Activated naive CD8-positive, alpha-beta T cell treated with anti-CD3 and anti-CD28 coated beads, Interleukin-2, amount 10 ng/mL, durations not matched to agents 7 days and 5 days (primary cell): ENCODE results near the gene CDH1. TPM values are rescaled to one million over a fixed set of nuclear protein-coding genes. Genes with fewer than 3 reads are reported as not detected.
"Not testable (repeated sequence)": the region's sequence is repeated elsewhere in the genome, so short reads cannot be mapped to it uniquely, and the experiment has no call there.

Experiments
- ATAC-seq: fragments of 150-1000 bp; cut with Tn5 transposase; one replicate; pipeline ENCODE4 v1.10.0; 2021; ENCODE audit warnings: low read depth, moderate library complexity
- POLR2A ChIA-PET: fragments of 350-600 bp; sonication (Branson Sonifier 250); formaldehyde crosslinking; loops from one replicate; lab custom pipeline; 2021; ENCODE audit warnings: antibody characterized with exemption; lab: Charles Lee
- DNase-seq: peaks from one replicate; pipeline ENCODE4 v3.0.0; 2021
- H3K27ac Mint-ChIP-seq: one replicate; pipeline ENCODE4 v1.8.0; 2022; ENCODE audit warnings: mild to moderate bottlenecking, mixed read lengths
- H3K27me3 Mint-ChIP-seq: one replicate; pipeline ENCODE4 v1.8.0; 2022; ENCODE audit warnings: mild to moderate bottlenecking, moderate library complexity, mixed read lengths
- H3K36me3 Mint-ChIP-seq: one replicate; pipeline ENCODE4 v1.8.0; 2021; ENCODE audit warnings: mild to moderate bottlenecking, mixed read lengths
- H3K4me1 Mint-ChIP-seq: one replicate; pipeline ENCODE4 v1.8.0; 2021; ENCODE audit warnings: mixed read lengths
- H3K4me3 Mint-ChIP-seq: one replicate; pipeline ENCODE4 v1.8.0; 2022; ENCODE audit warnings: mild to moderate bottlenecking, moderate library complexity, mixed read lengths
- H3K9me3 Mint-ChIP-seq: one replicate; pipeline ENCODE4 v1.8.0; 2021; ENCODE audit warnings: mixed read lengths
- total RNA-seq, 2 experiments: library from RNA; stranded (reverse); gene quantifications; one replicate each; pipeline ENCODE4 v1.2.3, GENCODE V29; 2021

CDH1 gene
- total RNA-seq, 2 experiments from 2014 or later, result 0.51 to 0.58 TPM

DNA sequence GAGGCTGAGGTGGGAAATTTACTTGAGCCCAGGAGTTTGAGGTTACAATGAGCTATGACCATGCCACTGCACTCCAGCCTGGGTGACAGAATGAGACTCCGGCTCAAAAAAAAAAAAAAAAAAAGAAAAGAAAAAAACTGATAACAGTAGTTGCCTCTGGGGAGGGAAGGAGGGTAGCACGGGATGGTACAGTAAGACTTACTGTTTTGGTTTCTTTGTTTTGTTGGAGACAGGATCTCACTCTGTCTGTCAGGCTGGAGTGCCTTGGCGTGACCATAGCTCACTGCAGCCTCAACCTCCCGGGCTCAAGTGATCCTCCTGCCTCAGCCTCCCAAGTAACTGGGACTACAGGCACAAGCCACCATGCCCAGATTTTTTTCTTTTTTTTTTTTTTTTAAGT lies 20.6 kb upstream of the CDH1 start:
- H3K27me3 Mint-ChIP-seq, H3K36me3 Mint-ChIP-seq, H3K4me3 Mint-ChIP-seq, H3K9me3 Mint-ChIP-seq, POLR2A ChIA-PET, H3K4me1 Mint-ChIP-seq, ATAC-seq, H3K27ac Mint-ChIP-seq, DNase-seq: not testable (repeated sequence)

DNA sequence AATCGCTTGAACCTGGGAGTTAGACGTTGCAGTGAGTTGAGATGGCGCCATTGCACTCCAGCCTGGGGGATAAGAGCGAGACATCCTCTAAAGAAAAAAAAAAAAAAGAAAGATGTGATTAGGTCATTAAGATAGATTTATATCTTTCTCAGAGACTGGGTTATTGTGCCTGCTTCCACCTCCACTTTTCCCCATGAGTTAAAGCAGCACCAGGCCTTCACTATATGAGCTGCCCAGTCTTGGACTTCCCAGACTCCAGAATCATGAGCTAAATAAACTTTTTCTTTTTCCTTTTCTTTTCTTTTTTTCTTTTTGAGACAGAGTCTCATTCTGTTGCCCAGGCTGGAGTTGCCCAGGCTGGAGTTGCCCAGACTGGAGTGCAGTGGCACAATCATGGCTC lies 19.4 kb upstream of the CDH1 start:
- ATAC-seq (no peak), DNase-seq (no peak)
- Mint-ChIP-seq H3K4me3 (no peak overlapping the region), H3K27me3 (no peaks in the 10 kb centered on the region), H3K4me1 (no peaks in the 10 kb centered on the region), H3K9me3 (peaks cover 2% of the 10 kb centered on the region), H3K27ac (no peak overlapping the region), H3K36me3 (peaks cover 2% of the 10 kb centered on the region)
- POLR2A ChIA-PET, result no interaction called here

DNA sequence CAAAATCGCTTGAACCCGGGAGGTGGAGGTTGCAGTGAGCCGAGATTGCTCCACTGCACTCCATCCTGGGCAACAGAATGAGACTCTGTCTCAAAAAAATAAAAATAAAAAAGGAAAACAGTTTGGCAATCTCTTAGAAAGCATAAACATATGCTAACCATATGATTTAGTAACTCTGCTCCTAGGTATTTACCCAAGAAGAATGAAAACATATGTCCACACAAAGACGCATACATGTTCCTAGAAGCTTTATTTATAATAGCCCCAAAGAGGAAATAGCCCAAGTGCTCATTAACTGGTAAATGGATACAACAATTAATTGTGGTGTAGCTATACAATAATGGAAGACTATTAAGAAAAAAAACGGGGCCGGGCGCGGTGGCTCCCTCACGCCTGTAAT lies 18.5 kb upstream of the CDH1 start:
- POLR2A ChIA-PET, result no interaction called here
- H3K4me3 Mint-ChIP-seq, result no peak overlapping the region
- ATAC-seq (no peak), DNase-seq (no peak)
- peaks cover 2% of the 10 kb centered on the region for H3K9me3 Mint-ChIP-seq
- peaks cover 2% of the 10 kb centered on the region for H3K36me3 Mint-ChIP-seq
- no peak overlapping the region for H3K27ac Mint-ChIP-seq
- no peaks in the 10 kb centered on the region for H3K27me3 Mint-ChIP-seq
- H3K4me1 Mint-ChIP-seq, result no peaks in the 10 kb centered on the region

DNA sequence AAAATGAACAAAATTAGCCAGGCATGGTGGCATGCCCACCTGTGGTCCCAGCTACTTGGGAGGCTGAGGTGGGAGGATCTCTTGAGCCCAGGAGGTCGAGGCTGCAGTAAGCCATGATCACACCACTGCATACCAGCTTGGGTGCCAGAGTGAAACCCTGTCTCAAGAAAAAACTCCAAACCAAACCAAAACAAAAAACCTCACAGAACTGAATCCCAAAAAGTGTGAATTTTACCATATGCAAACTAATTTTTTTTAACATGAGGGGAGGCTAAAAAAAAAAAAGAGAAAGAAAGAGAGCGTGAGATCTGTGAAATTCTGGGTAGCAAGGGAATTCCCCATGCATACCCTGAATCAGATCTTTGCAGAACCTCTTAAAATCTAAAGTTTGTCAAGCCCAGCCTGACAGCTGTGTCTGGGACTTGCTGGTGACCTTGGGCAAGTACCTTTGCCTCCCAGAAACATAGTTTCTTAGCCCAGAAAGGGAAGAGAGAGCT lies 17.1 kb upstream of the CDH1 start:
- Mint-ChIP-seq H3K36me3 (peaks cover 2% of the 10 kb centered on the region), H3K4me1 (no peaks in the 10 kb centered on the region), H3K9me3 (peaks cover 2% of the 10 kb centered on the region), H3K27ac (no peak overlapping the region), H3K4me3 (no peak overlapping the region), H3K27me3 (no peaks in the 10 kb centered on the region)
- no peak for ATAC-seq
- no peak for DNase-seq
- POLR2A ChIA-PET, result no interaction called here

DNA sequence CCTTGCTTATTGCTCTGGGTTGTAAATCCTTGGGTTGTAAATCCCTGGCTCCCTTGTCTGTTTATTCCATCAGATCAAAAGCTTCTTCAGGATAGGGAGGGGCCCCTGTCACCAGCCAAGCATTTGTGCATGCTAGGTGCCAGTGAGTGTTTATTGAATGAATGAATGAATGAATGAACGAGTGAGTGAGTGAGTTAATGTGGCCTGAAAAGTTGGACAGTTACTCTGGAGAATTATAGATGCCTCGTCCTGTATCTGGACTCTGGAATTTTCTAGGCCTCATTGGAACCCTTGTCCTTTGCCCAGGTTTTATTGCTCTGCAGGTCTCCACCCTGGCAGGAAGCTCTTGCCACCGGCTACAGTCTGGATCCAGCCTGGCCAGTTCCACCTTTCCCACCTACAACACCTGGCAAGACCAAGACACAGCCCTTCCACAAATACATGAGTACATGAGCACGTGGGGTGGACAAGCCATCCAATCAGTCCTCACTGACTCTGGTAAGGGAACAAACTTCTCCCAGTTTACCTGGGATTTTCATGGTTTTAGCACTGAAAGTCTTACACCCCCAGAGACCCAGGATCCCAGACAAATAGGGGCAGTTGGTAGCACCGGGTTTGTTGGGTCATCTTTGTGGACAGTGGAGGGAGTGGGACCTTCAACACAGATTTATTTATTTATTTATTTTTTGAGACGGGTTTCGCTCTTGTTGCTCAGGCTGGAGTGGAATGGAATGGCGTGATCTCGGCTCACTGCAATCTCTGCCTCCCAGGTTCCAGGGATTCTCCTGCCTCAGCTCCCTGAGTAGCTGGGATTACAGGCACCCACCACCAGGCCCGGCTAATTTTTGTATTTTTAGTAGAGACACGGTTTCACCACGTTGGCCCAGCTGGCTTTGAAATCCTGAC lies 14.7 kb upstream of the CDH1 start:
- Mint-ChIP-seq H3K4me3 (no peak overlapping the region), H3K27ac (no peak overlapping the region), H3K9me3 (peaks cover 2% of the 10 kb centered on the region), H3K4me1 (no peaks in the 10 kb centered on the region), H3K36me3 (peaks cover 2% of the 10 kb centered on the region), H3K27me3 (no peaks in the 10 kb centered on the region)
- no peak for ATAC-seq
- no peak for DNase-seq
- POLR2A ChIA-PET, result no interaction called here

DNA sequence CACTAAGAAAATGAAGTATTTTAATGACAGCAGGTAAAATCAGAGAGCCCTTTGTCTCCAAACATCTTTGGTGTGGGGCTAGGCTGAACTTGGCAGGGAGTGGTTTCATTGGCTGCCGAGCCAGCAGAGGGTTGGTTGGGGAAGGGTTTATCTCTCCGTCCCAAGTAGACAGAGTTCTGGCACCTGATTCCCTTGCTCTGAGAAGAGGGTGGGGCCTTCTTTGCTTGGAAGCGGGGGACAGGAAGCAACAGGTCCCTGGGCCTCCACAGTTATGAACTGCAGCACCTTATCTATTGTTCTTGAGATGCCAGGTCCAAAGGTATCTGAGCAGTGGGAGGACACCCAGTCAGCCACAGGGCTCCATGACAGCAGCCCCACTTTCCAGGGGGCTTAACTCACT lies 12.3 kb upstream of the CDH1 start:
- DNase-seq (no peak), ATAC-seq (no peak)
- Mint-ChIP-seq H3K27ac (no peak overlapping the region), H3K9me3 (no peaks in the 10 kb centered on the region), H3K4me3 (no peak overlapping the region), H3K27me3 (no peaks in the 10 kb centered on the region), H3K36me3 (no peaks in the 10 kb centered on the region), H3K4me1 (no peaks in the 10 kb centered on the region)
- POLR2A ChIA-PET, result no interaction called here

DNA sequence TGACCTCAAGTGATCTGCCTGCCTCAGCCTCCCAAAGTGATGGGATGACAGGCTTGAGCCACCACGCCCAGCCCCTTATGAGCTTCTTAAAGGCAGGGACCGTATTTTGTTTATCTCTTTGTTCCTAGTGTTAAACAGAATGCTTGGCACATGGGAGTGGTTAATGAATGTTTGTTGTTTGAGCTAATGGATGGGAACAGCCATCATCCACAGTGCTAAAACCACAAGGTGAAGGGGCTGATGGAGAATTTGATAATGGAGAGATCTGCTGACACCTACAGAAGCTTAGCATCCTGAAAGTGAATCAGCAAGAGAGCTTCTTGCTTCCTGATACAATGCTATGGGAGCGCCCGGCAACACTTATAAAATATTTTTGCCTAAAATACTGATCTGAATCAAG lies 8.6 kb upstream of the CDH1 start:
- H3K36me3 Mint-ChIP-seq, result no peaks in the 10 kb centered on the region
- H3K9me3 Mint-ChIP-seq, result no peaks in the 10 kb centered on the region
- ATAC-seq (no peak), DNase-seq (no peak)
- no peaks in the 10 kb centered on the region for H3K4me1 Mint-ChIP-seq
- no peak overlapping the region for H3K27ac Mint-ChIP-seq
- H3K4me3 Mint-ChIP-seq, result no peak overlapping the region
- H3K27me3 Mint-ChIP-seq, result peaks cover 4% of the 10 kb centered on the region
- POLR2A ChIA-PET, result no interaction called here

DNA sequence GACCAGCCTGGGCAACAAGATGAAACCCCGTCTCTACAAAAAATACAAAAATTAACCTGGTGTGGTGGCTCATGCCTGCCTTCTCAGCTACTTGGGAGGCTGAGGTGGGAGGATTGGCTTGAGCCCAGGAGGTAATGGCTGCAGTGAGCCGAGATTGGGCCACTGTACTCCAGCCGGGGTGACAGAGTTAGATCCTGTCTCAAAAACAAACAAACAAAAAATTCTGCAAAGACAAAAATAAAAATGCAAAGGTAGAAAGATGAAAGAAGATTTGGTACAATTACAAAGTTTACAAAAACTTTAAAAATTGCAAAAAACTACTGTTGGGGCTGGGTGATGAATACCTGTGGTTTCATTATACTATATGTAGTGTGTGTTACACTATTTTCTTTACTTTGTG lies 5.5 kb upstream of the CDH1 start:
- peaks cover 21% of the 10 kb centered on the region for H3K27me3 Mint-ChIP-seq
- POLR2A ChIA-PET, result no interaction called here
- ATAC-seq, result no peak

DNA sequence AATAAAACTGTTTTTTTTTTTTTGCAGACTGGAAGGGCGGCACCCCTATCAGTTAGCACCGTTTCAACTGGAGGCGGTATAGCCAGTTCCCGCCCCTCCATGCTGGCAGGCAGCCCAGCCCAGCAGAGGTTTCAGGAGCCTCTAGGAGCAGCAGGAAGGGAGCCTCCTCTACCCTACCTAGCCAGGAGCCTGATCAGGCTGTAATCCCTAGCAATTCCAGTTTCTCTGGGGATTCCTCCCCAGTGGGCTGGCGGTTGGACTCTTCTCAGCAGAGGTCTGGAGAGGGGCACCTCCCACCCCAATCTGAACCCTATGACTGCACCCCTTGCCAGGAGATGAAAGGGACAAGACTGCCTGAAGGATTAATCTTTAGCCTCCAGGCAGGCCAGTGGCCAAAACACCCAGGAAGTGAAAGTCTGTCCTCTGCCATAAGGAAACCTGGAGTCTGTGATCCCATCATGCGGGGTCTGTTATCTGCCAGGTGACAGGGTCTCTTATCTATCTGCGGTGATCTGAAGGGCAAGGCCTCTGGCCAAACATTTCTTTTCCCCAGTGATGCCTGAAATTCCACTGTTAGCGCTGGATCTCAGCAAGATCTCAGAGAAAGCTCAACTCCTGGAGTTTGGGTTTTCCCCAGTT lies 4.9 kb upstream of the CDH1 start:
- peaks cover 25% of the 10 kb centered on the region for H3K27me3 Mint-ChIP-seq
- peaks cover 2% of the 10 kb centered on the region for H3K36me3 Mint-ChIP-seq
- ATAC-seq (no peak), DNase-seq (no peak)
- no peak overlapping the region for H3K27ac Mint-ChIP-seq
- peaks cover 2% of the 10 kb centered on the region for H3K4me1 Mint-ChIP-seq
- H3K4me3 Mint-ChIP-seq, result no peak overlapping the region
- H3K9me3 Mint-ChIP-seq, result no peaks in the 10 kb centered on the region
- POLR2A ChIA-PET, result no interaction called here

More for the DNA sequence above, 5.5 kb upstream of the CDH1 start:
- no peak overlapping the region for H3K4me3 Mint-ChIP-seq
- no peak overlapping the region for H3K27ac Mint-ChIP-seq
- H3K4me1 Mint-ChIP-seq, result peaks cover under 1% of the 10 kb centered on the region
- DNase-seq, result no peak
- no peaks in the 10 kb centered on the region for H3K9me3 Mint-ChIP-seq
- no peaks in the 10 kb centered on the region for H3K36me3 Mint-ChIP-seq

DNA sequence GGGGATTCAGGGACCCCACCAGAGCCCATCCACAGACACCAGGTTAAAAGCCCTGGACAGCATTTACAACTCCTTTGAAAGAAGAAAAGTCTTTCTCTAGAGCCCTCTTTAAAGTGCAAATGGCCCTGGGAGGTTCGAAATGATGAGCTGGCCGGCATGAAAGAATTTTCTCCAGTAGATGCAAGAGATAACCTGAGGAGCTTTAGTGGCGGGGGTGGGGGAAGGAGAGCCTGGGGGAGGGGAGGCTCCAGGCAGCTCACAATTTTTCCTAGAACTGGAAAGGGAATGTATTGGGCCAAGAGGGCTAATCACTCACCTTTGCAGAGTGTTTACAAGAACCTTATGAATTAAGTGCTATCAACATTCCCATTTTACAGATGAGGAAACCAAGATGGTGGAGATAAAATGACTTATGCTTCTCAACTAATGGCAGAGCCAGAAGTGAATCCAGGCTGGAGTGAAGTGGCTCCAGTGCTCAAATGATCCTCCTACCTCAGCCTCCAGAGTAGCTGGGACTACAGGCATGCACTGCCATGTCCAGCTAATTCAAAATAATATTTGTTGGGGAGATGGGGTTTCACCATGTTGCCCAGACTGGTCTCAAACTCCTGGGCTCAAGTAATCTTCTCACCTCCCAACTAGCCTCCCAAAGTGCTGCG lies 4.2 kb upstream of the CDH1 start:
- Mint-ChIP-seq H3K27ac (no peak overlapping the region), H3K36me3 (peaks cover 2% of the 10 kb centered on the region), H3K4me1 (peaks cover 5% of the 10 kb centered on the region), H3K27me3 (peaks cover 28% of the 10 kb centered on the region), H3K4me3 (no peak overlapping the region), H3K9me3 (no peaks in the 10 kb centered on the region)
- ATAC-seq (no peak), DNase-seq (no peak)
- POLR2A ChIA-PET, result no interaction called here

DNA sequence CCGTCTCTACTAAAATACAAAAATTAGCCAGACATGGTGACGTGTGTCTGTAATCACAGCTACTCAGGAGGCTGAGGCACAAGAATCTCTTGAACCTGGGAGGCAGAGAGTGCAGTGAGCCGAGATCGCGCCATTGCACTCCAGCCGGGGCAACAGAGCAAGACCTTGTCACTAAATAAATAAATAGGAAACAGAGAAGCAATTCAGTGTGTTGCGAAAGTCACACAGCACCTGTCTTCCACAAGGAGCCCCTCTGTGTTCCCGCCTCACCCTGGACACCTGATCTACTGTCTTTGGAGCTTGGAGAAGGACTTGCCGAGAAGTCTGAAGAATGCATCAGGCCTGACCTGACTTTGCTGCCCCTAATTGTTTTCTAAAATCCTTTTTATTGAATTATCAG lies 3.5 kb upstream of the CDH1 start:
- no peaks in the 10 kb centered on the region for H3K9me3 Mint-ChIP-seq
- ATAC-seq (no peak), DNase-seq (no peak)
- no peak overlapping the region for H3K27ac Mint-ChIP-seq
- H3K4me3 Mint-ChIP-seq, result no peak overlapping the region
- peaks cover 5% of the 10 kb centered on the region for H3K4me1 Mint-ChIP-seq
- POLR2A ChIA-PET, result no interaction called here
- H3K27me3 Mint-ChIP-seq, result peaks cover 31% of the 10 kb centered on the region
- peaks cover 2% of the 10 kb centered on the region for H3K36me3 Mint-ChIP-seq

DNA sequence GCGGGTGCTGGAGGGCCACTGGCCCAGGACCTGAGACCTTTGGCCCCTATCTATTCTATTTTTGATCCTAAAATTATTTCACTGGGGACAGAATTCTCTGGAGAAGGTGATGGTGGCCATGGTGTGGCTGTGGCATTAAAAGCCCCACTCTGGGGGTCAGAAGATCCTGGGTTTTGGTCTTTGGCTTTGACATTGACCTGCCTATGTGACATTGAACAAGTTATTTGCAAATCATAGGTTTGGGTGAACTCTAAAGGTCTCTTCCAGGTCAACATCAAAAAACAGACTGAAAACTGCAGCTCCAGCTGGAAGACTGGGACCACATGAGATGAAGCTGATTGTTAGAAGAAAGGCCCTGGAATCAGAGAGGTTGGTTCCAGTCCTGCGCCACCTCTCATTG lies 2.3 kb upstream of the CDH1 start:
- peaks cover 2% of the 10 kb centered on the region for H3K36me3 Mint-ChIP-seq
- POLR2A ChIA-PET, result no interaction called here
- no peak for ATAC-seq

DNA sequence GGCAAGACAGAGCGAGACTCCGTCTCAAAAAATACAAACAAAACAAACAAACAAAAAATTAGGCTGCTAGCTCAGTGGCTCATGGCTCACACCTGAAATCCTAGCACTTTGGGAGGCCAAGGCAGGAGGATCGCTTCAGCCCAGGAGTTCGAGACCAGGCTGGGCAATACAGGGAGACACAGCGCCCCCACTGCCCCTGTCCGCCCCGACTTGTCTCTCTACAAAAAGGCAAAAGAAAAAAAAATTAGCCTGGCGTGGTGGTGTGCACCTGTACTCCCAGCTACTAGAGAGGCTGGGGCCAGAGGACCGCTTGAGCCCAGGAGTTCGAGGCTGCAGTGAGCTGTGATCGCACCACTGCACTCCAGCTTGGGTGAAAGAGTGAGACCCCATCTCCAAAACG lies 531 bp upstream of the CDH1 start:
- peaks cover 32% of the 10 kb centered on the region for H3K27me3 Mint-ChIP-seq
- H3K9me3 Mint-ChIP-seq, result no peaks in the 10 kb centered on the region
- H3K27ac Mint-ChIP-seq, result no peak overlapping the region
- peak overlapping the region; percentile 71 for H3K4me3 Mint-ChIP-seq
- DNase-seq (no peak), ATAC-seq (no peak)
- peaks cover 2% of the 10 kb centered on the region for H3K36me3 Mint-ChIP-seq
- POLR2A ChIA-PET, result no interaction called here
- peaks cover 5% of the 10 kb centered on the region for H3K4me1 Mint-ChIP-seq

More for the DNA sequence above, 2.3 kb upstream of the CDH1 start:
- no peak for DNase-seq
- H3K9me3 Mint-ChIP-seq, result no peaks in the 10 kb centered on the region
- no peak overlapping the region for H3K27ac Mint-ChIP-seq
- peaks cover 5% of the 10 kb centered on the region for H3K4me1 Mint-ChIP-seq
- H3K27me3 Mint-ChIP-seq, result peaks cover 32% of the 10 kb centered on the region
- H3K4me3 Mint-ChIP-seq, result no peak overlapping the region
